Tibial nerve (tissue), 4 donors: Measurements from ENCODE around the gene IL26. TPM values are rescaled to one million over a fixed set of nuclear protein-coding genes. Genes with fewer than 3 reads are reported as not detected.

ENCODE experiments used
- DNase-seq, 2 donors: peaks; one replicate each; pipeline ENCODE4 v3.0.0-alpha.2; 2019; ENCODE audit warnings: low spot score in 2 of 2
- H3K27ac ChIP-seq, 4 donors: fragments of 200-600 bp; sonication (generic) in 3 of 4; one replicate each; pipeline ENCODE4 v1.5.1; 2017 to 2019; ENCODE audit warnings: mild to moderate bottlenecking in 1 of 4
- H3K27me3 ChIP-seq, 2 donors: fragments of 200-600 bp; sonication (generic) in 1 of 2; one replicate each; pipeline versions ENCODE4 v1.5.1 to v1.6.0; 2017 to 2019
- H3K36me3 ChIP-seq, 3 donors: fragments of 200-600 bp; sonication (generic); one replicate each; pipeline ENCODE4 v1.5.1; 2018 to 2019
- H3K4me1 ChIP-seq, 4 donors: fragments of 200-600 bp; sonication (generic) in 3 of 4; one replicate each; pipeline ENCODE4 v1.5.1; 2017 to 2019
- H3K4me3 ChIP-seq, 4 donors: fragments of 200-600 bp; sonication (generic) in 3 of 4; one replicate each; pipeline ENCODE4 v1.5.1; 2017 to 2019; ENCODE audit warnings: mild to moderate bottlenecking in 1 of 4, moderate library complexity in 1 of 4
- H3K9me3 ChIP-seq, 4 donors: fragments of 200-600 bp; sonication (generic) in 3 of 4; one replicate each; pipeline ENCODE4 v1.5.1; 2017 to 2019
- CTCF ChIP-seq, 5 experiments: fragments of 200-600 bp in 3 of 5; fragments of 450-650 bp in 2 of 5; sonication (generic) in 3 of 5; IDR thresholded peaks; one replicate each; pipeline ENCODE4 v1.5.1; 2016 to 2019; ENCODE audit warnings: antibody characterized with exemption in 5 of 5, mild to moderate bottlenecking in 3 of 5, moderate library complexity in 2 of 5
- EP300 ChIP-seq, 2 donors: sonication (generic); formaldehyde crosslinking; IDR thresholded peaks; one replicate each; pipeline ENCODE4 v1.6.1; 2017; ENCODE audit warnings: antibody characterized with exemption in 2 of 2, mild to moderate bottlenecking in 1 of 2
- POLR2A ChIP-seq, 2 donors: fragments of 450-650 bp; IDR thresholded peaks; one replicate each; pipeline ENCODE4 v1.6.1; 2017; ENCODE audit warnings: antibody characterized with exemption in 2 of 2, mild to moderate bottlenecking in 2 of 2, moderate library complexity in 2 of 2
- WGBS, 2 donors: methylation state at CpG; one replicate each; pipeline ENCODE4 v1.1.5; 2018; 5-methylcytosine and 5-hydroxymethylcytosine counted together
- total RNA-seq, 4 donors: library from RNA; depleted of rRNA; stranded (reverse); fragments of >200 nt; gene quantifications; one replicate each; pipeline ENCODE4 v1.1.0, GENCODE V29; 2016

IL26 gene
- total RNA-seq, result not detected

- no peaks in the 10 kb centered on the region for H3K27me3 ChIP-seq
- H3K9me3 ChIP-seq, result no peaks in the 10 kb centered on the region
- H3K36me3 ChIP-seq, result no peaks in the 10 kb centered on the region
- H3K4me1 ChIP-seq, result peaks cover 0 to 27% (median 2%) of the 10 kb centered on the region in 4 donors
- H3K4me3 ChIP-seq, result no peak within 1 kb of the TSS
- DNase-seq, result no peak
- H3K27ac ChIP-seq, result peak within 1 kb of the TSS in 1 of 4 donors; percentile 21
- TF ChIP-seq EP300 (IDR thresholded peaks at IDR 0.05), result no peak
- no peak for TF ChIP-seq CTCF (IDR thresholded peaks at IDR 0.05)
- TF ChIP-seq POLR2A (IDR thresholded peaks at IDR 0.05), result no peak
- WGBS, 2 donors, result 65 to 68% methylated on average over 8 of the region's 8 CpGs
Observed at GRCh38 chr12:68225576-68226476, at the start of gene IL26. Gene IL26 (minus strand): TSS chr12:68225810. CDS start chr12:68225756, 54 bp downstream.

- DNase-seq, result no peak
- no peaks in the 10 kb centered on the region for H3K27me3 ChIP-seq
- no peaks in the 10 kb centered on the region for H3K4me1 ChIP-seq
- H3K4me3 ChIP-seq, result no peak overlapping the region
- no peaks in the 10 kb centered on the region for H3K36me3 ChIP-seq
- no peak overlapping the region for H3K27ac ChIP-seq
- no peaks in the 10 kb centered on the region for H3K9me3 ChIP-seq
- no peak for TF ChIP-seq EP300 (IDR thresholded peaks at IDR 0.05)
Observed at GRCh38 chr12:68272732-68273131, 47.1 kb upstream of the IL26 start.

- Histone ChIP-seq H3K4me3 (no peak overlapping the region), H3K27me3 (no peaks in the 10 kb centered on the region), H3K36me3 (no peaks in the 10 kb centered on the region), H3K27ac (no peak overlapping the region), H3K9me3 (no peaks in the 10 kb centered on the region), H3K4me1 (no peaks in the 10 kb centered on the region)
- 53 to 66% methylated on average over 8 of the region's 8 CpGs for WGBS, 2 donors
- TF ChIP-seq CTCF (IDR thresholded peaks at IDR 0.05) (no peak), EP300 (IDR thresholded peaks at IDR 0.05) (no peak), POLR2A (IDR thresholded peaks at IDR 0.05) (no peak)
- DNase-seq, result no peak
Observed at GRCh38 chr12:68271346-68271745, 45.7 kb upstream of the IL26 start.

GRCh38 chr12:68270358-68270757 lies 44.7 kb upstream of the IL26 start:
- WGBS, 2 donors, result 84% methylated on average over 3 of the region's 3 CpGs
- Histone ChIP-seq H3K4me1 (no peaks in the 10 kb centered on the region), H3K27ac (no peak overlapping the region), H3K36me3 (no peaks in the 10 kb centered on the region), H3K27me3 (no peaks in the 10 kb centered on the region), H3K4me3 (no peak overlapping the region), H3K9me3 (no peaks in the 10 kb centered on the region)
- TF ChIP-seq CTCF (IDR thresholded peaks at IDR 0.05) (no peak), EP300 (IDR thresholded peaks at IDR 0.05) (no peak), POLR2A (IDR thresholded peaks at IDR 0.05) (no peak)
- DNase-seq, result no peak

- WGBS, 2 donors, result 83 to 94% methylated on average over 2 of the region's 2 CpGs
- no peak for DNase-seq
- Histone ChIP-seq H3K4me3 (no peak overlapping the region), H3K9me3 (no peaks in the 10 kb centered on the region), H3K36me3 (no peaks in the 10 kb centered on the region), H3K27me3 (no peaks in the 10 kb centered on the region), H3K27ac (no peak overlapping the region), H3K4me1 (no peaks in the 10 kb centered on the region)
- no peak for TF ChIP-seq CTCF (IDR thresholded peaks at IDR 0.05)
Observed at GRCh38 chr12:68269779-68270178, 44.2 kb upstream of the IL26 start.
